Stimulated activated CD4-positive, alpha-beta T cell treated with anti-CD3 and anti-CD28 coated beads, Interleukin-4, amount 100 ng/mL, for 1 hour (primary cell): ENCODE measurements around the gene DNAJC3.
"Not testable (repeated sequence)": the region's sequence is repeated elsewhere in the genome, so short reads cannot be mapped to it uniquely, and the experiment has no call there.

Experiments used
- DNase-seq: peaks from one replicate; pipeline ENCODE4 v3.0.0-alpha.2; 2020

The DNAJC3 gene

GRCh38 chr13:95676762-95677563 lies at the start of gene DNAJC3:
Gene DNAJC3 (plus strand): TSS chr13:95677139. CDS start chr13:95677256, 117 bp downstream.
- DNase-seq, result peak; percentile 99

- DNase-seq, result no peak
Observed at GRCh38 chr13:95627590-95627989, 49.3 kb upstream of the DNAJC3 start.

- DNase-seq, result no peak
Observed at GRCh38 chr13:95628488-95628887, 48.5 kb upstream of the DNAJC3 start.

- no peak for DNase-seq
Observed at GRCh38 chr13:95629071-95629470, 47.9 kb upstream of the DNAJC3 start.

GRCh38 chr13:95630593-95630992 lies 46.3 kb upstream of the DNAJC3 start:
- DNase-seq, result no peak

- no peak for DNase-seq
Observed at GRCh38 chr13:95636853-95637252, 40.1 kb upstream of the DNAJC3 start.

GRCh38 chr13:95641291-95642027 lies 35.5 kb upstream of the DNAJC3 start:
- DNase-seq, result no peak

GRCh38 chr13:95642028-95642621 lies 34.8 kb upstream of the DNAJC3 start:
- DNase-seq, result no peak

- DNase-seq, result no peak
Observed at GRCh38 chr13:95642999-95643398, 33.9 kb upstream of the DNAJC3 start.

GRCh38 chr13:95643571-95643935 lies 33.4 kb upstream of the DNAJC3 start:
- DNase-seq, result no peak

GRCh38 chr13:95643936-95644598 lies 32.9 kb upstream of the DNAJC3 start:
- DNase-seq, result no peak

GRCh38 chr13:95644601-95645052 lies 32.3 kb upstream of the DNAJC3 start, which contains the start of gene DZIP1:
Gene DZIP1 (minus strand): TSS chr13:95644706. CDS start chr13:95642029, 2,677 bp downstream.
- DNase-seq, result no peak

- no peak for DNase-seq
Observed at GRCh38 chr13:95647321-95647720, 29.6 kb upstream of the DNAJC3 start.

- DNase-seq, result no peak
Observed at GRCh38 chr13:95650696-95651095, 26.2 kb upstream of the DNAJC3 start.

- no peak for DNase-seq
Observed at GRCh38 chr13:95652244-95652764, 24.6 kb upstream of the DNAJC3 start.

- DNase-seq, result no peak
Observed at GRCh38 chr13:95652821-95653220, 24.1 kb upstream of the DNAJC3 start.

GRCh38 chr13:95656386-95657015 lies 20.4 kb upstream of the DNAJC3 start:
- no peak for DNase-seq

- no peak for DNase-seq
Observed at GRCh38 chr13:95659500-95659899, 17.4 kb upstream of the DNAJC3 start.

GRCh38 chr13:95660981-95661581 lies 15.9 kb upstream of the DNAJC3 start:
- no peak for DNase-seq

- DNase-seq, result not testable (repeated sequence)
Observed at GRCh38 chr13:95667235-95667634, 9.7 kb upstream of the DNAJC3 start.

GRCh38 chr13:95671597-95671996 lies 5.3 kb upstream of the DNAJC3 start:
- no peak for DNase-seq
